NK-92 treated with Interleukin-12 subunit alpha and Interleukin-12 subunit beta, amount 100 ng/mL, for 24 hours (cell line): ENCODE data around the gene PRRX2.

Experiments used
- DNase-seq: peaks from one replicate; lab custom pipeline; 2025; lab: John Stamatoyannopoulos, UW

The PRRX2 gene

DNA sequence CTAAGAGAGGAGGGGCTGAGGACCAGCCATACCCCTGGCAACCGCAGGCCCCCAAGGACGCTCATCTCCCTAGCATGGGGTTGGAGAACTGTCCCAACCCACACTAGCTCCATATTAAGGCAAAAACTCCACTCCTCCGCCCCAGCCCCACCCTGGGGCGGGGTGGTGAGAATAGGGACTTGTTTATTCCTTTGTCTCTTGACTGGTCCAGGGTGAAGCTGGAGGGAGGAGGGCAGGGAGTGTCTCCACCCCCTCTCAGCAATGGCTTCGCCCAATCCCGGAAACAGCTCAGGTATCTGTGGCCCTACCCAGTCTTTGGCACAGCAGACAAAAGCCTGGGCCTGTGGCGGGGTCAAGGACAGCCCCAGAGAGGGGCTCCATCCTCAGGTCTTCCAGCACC is 16.9 kb downstream of the PRRX2 start:
- no peak for DNase-seq

GRCh38 chr9:129685220-129685932 is 19.9 kb downstream of the PRRX2 start:
- DNase-seq = no peak

GRCh38 chr9:129685933-129686259 is 20.4 kb downstream of the PRRX2 start:
- no peak for DNase-seq

DNA sequence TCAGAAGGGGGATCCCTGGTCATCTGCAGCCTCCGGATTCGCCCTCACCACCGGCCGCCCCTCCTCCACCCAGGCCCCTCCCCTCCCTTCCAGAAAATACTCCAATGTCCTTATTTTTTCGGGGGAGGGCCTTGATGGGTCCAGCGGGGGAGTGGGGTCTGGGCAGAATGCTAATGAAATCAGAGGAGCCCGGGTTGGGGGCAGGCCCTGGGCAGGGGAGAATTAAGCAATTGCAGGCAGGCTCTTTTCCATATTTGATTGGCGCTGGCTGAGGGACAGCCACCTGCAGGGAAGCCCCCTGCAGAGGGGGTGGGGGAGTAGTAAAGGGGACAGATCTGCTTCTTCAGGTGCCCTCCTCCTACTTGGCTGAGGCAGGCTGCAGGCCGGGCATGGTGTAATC is 21.3 kb downstream of the PRRX2 start:
- no peak for DNase-seq

- no peak for DNase-seq
These were observed 21.9 kb downstream of the PRRX2 start for GRCh38 chr9:129687391-129687790.

- no peak for DNase-seq
These were observed 23.0 kb downstream of the PRRX2 start for GRCh38 chr9:129688285-129689043.

DNA sequence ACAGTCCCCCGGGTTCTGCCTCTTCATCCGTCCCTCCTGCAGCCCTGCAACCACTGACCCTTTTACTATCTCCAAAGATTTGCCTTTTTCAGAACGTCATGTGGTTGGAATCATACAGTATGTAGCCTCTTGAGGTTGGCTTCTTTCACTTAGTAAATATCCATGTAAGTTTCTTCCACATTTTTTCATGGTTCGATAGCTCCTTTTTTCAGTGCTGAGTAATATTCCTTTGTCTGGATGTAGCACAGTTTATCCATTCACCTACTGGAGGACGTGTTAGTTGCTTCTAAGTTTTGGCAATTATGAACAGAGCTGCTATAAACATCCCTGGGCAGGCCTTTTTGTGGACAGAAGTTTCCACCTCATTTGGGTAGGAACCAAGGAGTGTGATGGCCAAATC is 27.1 kb downstream of the PRRX2 start:
- no peak for DNase-seq

GRCh38 chr9:129693741-129694140 is 28.3 kb downstream of the PRRX2 start:
- DNase-seq = no peak

- no peak for DNase-seq
These were observed 28.8 kb downstream of the PRRX2 start for GRCh38 chr9:129694243-129694646.

- DNase-seq = no peak
These were observed 30.4 kb downstream of the PRRX2 start for GRCh38 chr9:129695870-129696269.

- DNase-seq = no peak
These were observed 31.7 kb downstream of the PRRX2 start for GRCh38 chr9:129696944-129697655.

- DNase-seq = no peak
These were observed 32.3 kb downstream of the PRRX2 start for GRCh38 chr9:129697656-129698253.

GRCh38 chr9:129698254-129698757 is 32.9 kb downstream of the PRRX2 start:
- no peak for DNase-seq

- no peak for DNase-seq
These were observed 35.6 kb downstream of the PRRX2 start for GRCh38 chr9:129701054-129701453.

DNA sequence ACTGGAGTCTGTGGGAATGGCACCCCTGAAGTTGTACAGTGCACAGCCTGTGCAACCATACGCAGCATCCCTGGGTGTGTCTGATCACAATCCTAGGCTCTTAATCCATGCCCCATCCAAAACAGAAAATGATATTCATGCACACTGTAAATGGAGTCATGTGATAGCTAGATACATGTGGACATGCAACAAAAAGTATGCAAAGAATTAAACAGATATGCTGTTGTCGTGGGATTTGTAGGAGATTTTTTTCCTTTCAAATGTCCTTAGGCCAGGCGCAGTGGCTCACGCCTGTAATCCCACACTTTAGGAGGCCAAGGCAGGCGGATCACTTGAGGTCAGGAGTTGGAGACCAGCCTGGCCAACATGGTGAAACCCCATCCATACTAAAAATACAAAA is 36.1 kb downstream of the PRRX2 start:
- DNase-seq = no peak

DNA sequence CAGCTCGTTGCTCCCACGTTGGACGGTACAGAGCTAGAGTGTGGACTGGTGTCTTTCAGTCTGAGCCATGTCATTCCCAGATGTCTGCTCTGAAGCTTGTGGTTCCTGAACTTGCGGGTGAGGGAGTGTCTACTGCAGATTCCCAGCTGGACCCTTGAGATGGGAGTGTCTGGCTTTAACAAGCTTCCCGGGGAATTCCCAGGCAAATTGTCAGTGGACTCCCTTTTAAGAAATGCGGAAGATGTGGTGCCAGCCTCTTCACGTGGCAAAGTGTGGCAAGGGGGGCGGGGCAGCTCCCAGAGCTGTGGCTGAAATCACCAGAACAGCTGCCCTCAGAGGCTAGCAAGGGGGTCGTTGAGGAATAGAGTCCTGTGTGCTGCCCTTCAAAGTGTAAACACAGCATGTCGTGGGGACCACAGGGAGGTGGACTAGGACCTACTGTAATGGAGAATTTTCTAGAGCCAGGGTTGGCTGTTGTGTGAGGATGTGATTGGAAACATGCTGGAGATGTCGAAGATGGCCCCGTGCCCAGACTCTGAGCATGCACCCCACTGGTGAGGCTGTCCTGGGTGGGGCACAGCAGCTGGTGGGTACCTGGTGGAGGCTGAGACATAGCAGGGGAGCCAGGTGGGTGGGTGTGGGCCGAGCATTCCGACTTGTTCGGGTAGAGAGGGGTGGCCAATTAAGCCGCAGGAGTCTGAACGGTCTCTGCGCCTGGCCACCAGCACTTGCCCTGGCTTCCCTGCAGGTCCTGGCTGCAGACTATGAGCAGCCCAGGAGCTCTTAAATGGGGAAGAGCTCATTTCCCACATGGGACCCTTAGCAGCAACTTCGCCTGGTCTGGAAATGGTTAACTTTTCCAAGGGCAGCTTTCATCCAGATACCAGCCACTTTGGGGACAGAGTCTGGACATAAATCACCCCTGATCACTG is 37.4 kb downstream of the PRRX2 start:
- no peak for DNase-seq

GRCh38 chr9:129703667-129704355 is 38.4 kb downstream of the PRRX2 start:
- DNase-seq = no peak

- no peak for DNase-seq
These were observed 39.4 kb downstream of the PRRX2 start for GRCh38 chr9:129704807-129705206.

DNA sequence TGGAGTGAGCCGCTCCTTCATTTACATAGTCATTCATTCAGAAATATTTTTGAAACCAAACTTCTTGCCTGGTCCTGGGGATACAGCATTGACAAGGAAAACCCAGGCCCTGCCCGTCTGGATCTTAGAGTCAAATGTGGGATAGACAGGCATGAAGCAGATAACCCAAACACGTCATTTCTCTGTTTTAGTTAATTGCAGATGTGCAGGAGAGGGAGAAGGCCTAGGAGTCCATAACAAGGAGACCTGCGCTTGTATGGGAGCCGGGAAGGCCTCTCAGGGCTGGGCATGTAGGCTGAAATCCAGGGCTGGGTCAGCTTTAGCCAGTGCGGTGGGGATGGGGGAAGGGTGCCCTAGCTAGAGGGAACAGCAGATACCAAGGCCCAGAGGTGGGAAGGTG is 43.3 kb downstream of the PRRX2 start:
- no peak for DNase-seq

GRCh38 chr9:129709438-129710168 is 44.2 kb downstream of the PRRX2 start:
- no peak for DNase-seq
